ENCODE measurements around the gene INSRR. TPM values are rescaled to one million over a fixed set of nuclear protein-coding genes. Genes with fewer than 3 reads are reported as not detected.

INSRR gene
- total and polyA plus RNA-seq, 3 experiments from 2014 or later: 0.07 TPM; not detected in 2

DNA sequence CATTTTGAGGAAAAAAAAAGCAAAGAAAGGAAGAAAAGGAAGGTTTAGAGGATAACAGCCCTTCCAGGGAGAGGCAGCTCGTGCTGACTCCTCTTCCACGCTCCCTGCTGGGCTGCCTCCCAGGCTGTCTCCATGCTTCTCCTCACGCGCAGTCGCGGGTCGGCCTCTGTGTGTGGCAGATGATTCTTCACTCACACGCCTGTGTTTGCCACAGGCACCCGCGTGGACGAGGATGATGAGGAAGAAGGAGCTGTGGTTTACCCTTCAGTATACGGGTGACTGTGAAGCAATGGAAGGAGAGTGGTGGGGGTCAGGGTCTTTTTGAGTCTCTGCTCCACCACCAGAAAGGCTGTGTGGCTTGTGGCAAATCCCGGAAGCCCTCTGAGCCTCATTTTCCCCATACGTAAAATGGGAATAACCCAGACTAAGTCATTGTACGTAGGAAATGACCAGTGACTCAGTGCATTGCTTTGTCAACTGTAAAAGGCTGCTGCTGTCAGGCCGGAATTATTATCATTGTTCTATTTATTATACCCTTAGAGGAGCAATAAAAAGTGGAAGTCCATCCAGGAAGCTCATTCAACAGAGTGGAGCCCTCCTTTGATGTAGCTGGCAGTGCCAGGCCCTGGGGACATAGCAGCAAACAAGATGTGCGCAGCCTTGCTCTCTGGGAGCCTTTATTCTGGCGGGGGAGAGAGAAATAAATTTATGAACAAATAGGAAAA is 30.4 kb downstream of the INSRR start:
- peak in 1 of 5 donors; percentile 15 for DNase-seq
- H3K27ac ChIP-seq (ENCODE audit: low read depth, low read length): no peak overlapping the region
- no peaks in the 10 kb centered on the region for H3K36me3 ChIP-seq (ENCODE audit: insufficient read depth, low read length)
- H3K4me3 Mint-ChIP-seq: no peak overlapping the region
- H3K27me3 ChIP-seq (ENCODE audit: insufficient read depth, low read length, poor library complexity, severe bottlenecking): no peaks in the 10 kb centered on the region
- H3K4me1 Mint-ChIP-seq: no peaks in the 10 kb centered on the region
- peak overlapping the region in 2 of 8 donors; percentile 43 to 45 for H3K27ac Mint-ChIP-seq
- no peaks in the 10 kb centered on the region for H3K9me3 Mint-ChIP-seq
- peaks cover 11 to 21% of the 10 kb centered on the region in 2 donors for H3K27me3 Mint-ChIP-seq
- ChIA-PET CTCF (interaction anchor here (1.0 to 1.2 kb wide), 3 partner anchors 9 to 33 kb away, joined by 3 read pairs; partner anchors contain the start of gene NTRK1), POLR2A (no interaction called here)
- H3K4me1 ChIP-seq (ENCODE audit: insufficient read depth, low read length): no peaks in the 10 kb centered on the region
- no peaks in the 10 kb centered on the region for H3K36me3 Mint-ChIP-seq
- no peaks in the 10 kb centered on the region for H3K9me3 ChIP-seq (ENCODE audit: low read length)
- no peak overlapping the region for H3K4me3 ChIP-seq (ENCODE audit: low read length)

DNA sequence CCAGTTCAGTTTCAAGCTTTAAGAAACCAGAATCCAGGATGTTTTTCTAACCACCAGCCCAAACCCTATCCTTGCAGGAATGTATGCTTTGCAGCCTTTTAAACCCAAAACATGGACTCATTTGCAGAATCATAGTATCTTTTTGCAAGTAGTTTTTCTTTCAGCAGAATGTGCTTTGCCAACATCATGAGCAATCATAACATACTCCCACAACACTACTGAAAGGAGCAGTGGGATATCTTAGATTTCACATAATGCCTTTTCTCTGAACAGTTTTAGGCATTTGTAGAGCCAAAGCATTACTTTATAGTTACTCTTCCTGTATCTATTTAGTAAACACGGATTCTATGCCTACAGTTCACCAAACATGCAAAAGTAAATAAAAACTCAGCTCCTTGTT is 32.3 kb downstream of the INSRR start:
- Mint-ChIP-seq H3K4me3 (no peak overlapping the region), H3K27me3 (peaks cover 10 to 13% of the 10 kb centered on the region in 2 donors), H3K27ac (no peak overlapping the region), H3K9me3 (no peaks in the 10 kb centered on the region), H3K36me3 (no peaks in the 10 kb centered on the region), H3K4me1 (peaks cover 0 to 10% (median 0%) of the 10 kb centered on the region in 3 donors)
- ChIA-PET CTCF (interaction anchor here (1.2 to 2.9 kb wide), 3 partner anchors 12 to 33 kb away, joined by 4 to 18 read pairs (median 4); no protein-coding TSS in a partner anchor), POLR2A (no interaction called here)
- no peaks in the 10 kb centered on the region for H3K36me3 ChIP-seq (ENCODE audit: insufficient read depth, low read length)
- H3K27me3 ChIP-seq (ENCODE audit: insufficient read depth, low read length, poor library complexity, severe bottlenecking): no peaks in the 10 kb centered on the region
- no peaks in the 10 kb centered on the region for H3K9me3 ChIP-seq (ENCODE audit: low read length)
- no peak overlapping the region for H3K4me3 ChIP-seq (ENCODE audit: low read length)
- no peak for DNase-seq
- H3K27ac ChIP-seq (ENCODE audit: low read depth, low read length): no peak overlapping the region
- H3K4me1 ChIP-seq (ENCODE audit: insufficient read depth, low read length): no peaks in the 10 kb centered on the region

- H3K27ac ChIP-seq (ENCODE audit: low read depth, low read length): no peak overlapping the region
- no peaks in the 10 kb centered on the region for H3K9me3 Mint-ChIP-seq
- no peak overlapping the region for H3K4me3 ChIP-seq (ENCODE audit: low read length)
- peak in 1 of 5 donors; percentile 12 for DNase-seq
- POLR2A ChIA-PET: no interaction called here
- peaks cover 0 to 19% (median 1%) of the 10 kb centered on the region in 3 donors for H3K4me1 Mint-ChIP-seq
- peaks cover 3 to 4% of the 10 kb centered on the region in 2 donors for H3K27me3 Mint-ChIP-seq
- no peaks in the 10 kb centered on the region for H3K4me1 ChIP-seq (ENCODE audit: insufficient read depth, low read length)
- peak overlapping the region in 3 of 8 donors; percentile 32 to 51 (median 33) for H3K27ac Mint-ChIP-seq
- CTCF ChIA-PET: interaction anchor here (0.6 to 1.8 kb wide), 3 partner anchors 9 to 15 kb away, joined by 3 to 11 read pairs (median 6); no protein-coding TSS in a partner anchor
- H3K36me3 Mint-ChIP-seq: no peaks in the 10 kb centered on the region
- H3K9me3 ChIP-seq (ENCODE audit: low read length): no peaks in the 10 kb centered on the region
- H3K4me3 Mint-ChIP-seq: no peak overlapping the region
- H3K27me3 ChIP-seq (ENCODE audit: insufficient read depth, low read length, poor library complexity, severe bottlenecking): no peaks in the 10 kb centered on the region
- no peaks in the 10 kb centered on the region for H3K36me3 ChIP-seq (ENCODE audit: insufficient read depth, low read length)
Measured at GRCh38 chr1:156823210-156823790, 35.6 kb downstream of the INSRR start.

DNA sequence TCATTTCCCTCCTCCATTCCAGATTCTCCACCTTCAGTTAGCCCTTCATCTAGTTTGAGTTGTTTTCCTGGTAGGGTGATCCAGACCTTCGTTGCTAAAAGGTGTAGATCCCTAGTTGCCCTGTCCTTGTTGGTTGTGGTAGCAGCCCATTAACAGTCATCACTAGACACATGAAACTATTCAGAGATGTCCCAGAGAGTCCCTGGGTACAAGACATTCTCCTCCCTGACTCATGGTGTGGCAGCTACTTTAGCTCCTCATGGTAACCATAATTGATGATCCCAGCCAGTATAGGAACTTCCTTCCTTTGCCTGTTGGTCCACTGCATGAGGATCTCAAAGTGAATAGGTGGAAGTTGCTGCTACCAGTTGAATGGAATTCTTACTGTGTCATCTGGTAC is 36.2 kb downstream of the INSRR start:
- Histone ChIP-seq H3K9me3 (ENCODE audit: low read length) (no peaks in the 10 kb centered on the region), H3K27me3 (ENCODE audit: insufficient read depth, low read length, poor library complexity, severe bottlenecking) (no peaks in the 10 kb centered on the region), H3K4me1 (ENCODE audit: insufficient read depth, low read length) (peaks cover 4% of the 10 kb centered on the region), H3K4me3 (ENCODE audit: low read length) (no peak overlapping the region), H3K36me3 (ENCODE audit: insufficient read depth, low read length) (no peaks in the 10 kb centered on the region), H3K27ac (ENCODE audit: low read depth, low read length) (no peak overlapping the region)
- H3K27ac Mint-ChIP-seq: peak overlapping the region in 5 of 8 donors; percentile 28 to 79 (median 62)
- DNase-seq: no peak
- CTCF ChIA-PET: interaction anchor here (0.7 to 2.3 kb wide), 7 partner anchors 9 to 97 kb away, joined by 3 to 11 read pairs (median 4); partner anchors contain the start of gene NTRK1
- peaks cover 0 to 25% (median 1%) of the 10 kb centered on the region in 3 donors for H3K4me1 Mint-ChIP-seq
- H3K27me3 Mint-ChIP-seq: peaks cover 0 to 4% of the 10 kb centered on the region in 2 donors
- H3K9me3 Mint-ChIP-seq: no peaks in the 10 kb centered on the region
- H3K36me3 Mint-ChIP-seq: no peaks in the 10 kb centered on the region
- H3K4me3 Mint-ChIP-seq: peak overlapping the region in 1 of 7 donors; percentile 8
- POLR2A ChIA-PET: interaction anchor here (0.6 to 1.0 kb wide), 2 partner anchors 17 to 91 kb away, joined by 3 to 4 read pairs; no protein-coding TSS in a partner anchor

DNA sequence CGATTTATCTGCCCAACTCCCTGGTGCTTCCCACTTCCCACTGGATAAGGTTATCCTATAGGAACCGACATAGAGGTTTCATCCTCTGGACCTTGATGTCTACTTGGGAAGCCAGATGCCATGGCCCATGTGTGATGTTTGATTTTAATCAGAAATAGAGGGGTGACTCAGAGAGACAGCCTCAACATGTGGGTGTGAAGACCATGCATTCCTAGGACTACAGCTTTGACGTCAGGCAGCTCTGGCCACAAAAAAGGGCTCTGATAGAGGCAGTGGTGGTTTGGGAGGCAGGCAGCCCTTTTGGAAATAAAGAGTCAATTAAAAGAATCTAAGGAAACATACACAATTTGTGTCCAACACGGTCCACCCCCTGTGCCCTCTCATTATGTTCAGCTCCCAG is 37.1 kb downstream of the INSRR start:
- ChIA-PET POLR2A (interaction anchor here (0.7 to 1.0 kb wide), 2 partner anchors 16 to 70 kb away, joined by 3 to 5 read pairs; no protein-coding TSS in a partner anchor), CTCF (interaction anchor here (1.0 to 2.3 kb wide), 5 partner anchors 8 to 96 kb away, joined by 3 to 11 read pairs (median 6); partner anchors contain the start of gene NTRK1)
- Mint-ChIP-seq H3K36me3 (no peaks in the 10 kb centered on the region), H3K27ac (peak overlapping the region in 4 of 8 donors; percentile 7 to 50 (median 31)), H3K9me3 (peaks cover 0 to 3% (median 2%) of the 10 kb centered on the region in 5 donors), H3K4me3 (peak overlapping the region in 1 of 7 donors; percentile 31), H3K27me3 (peaks cover 0 to 8% of the 10 kb centered on the region in 2 donors), H3K4me1 (peaks cover 5 to 33% (median 5%) of the 10 kb centered on the region in 3 donors)
- no peaks in the 10 kb centered on the region for H3K9me3 ChIP-seq (ENCODE audit: low read length)
- peaks cover 13% of the 10 kb centered on the region for H3K4me1 ChIP-seq (ENCODE audit: insufficient read depth, low read length)
- H3K27me3 ChIP-seq (ENCODE audit: insufficient read depth, low read length, poor library complexity, severe bottlenecking): no peaks in the 10 kb centered on the region
- H3K27ac ChIP-seq (ENCODE audit: low read depth, low read length): no peak overlapping the region
- H3K36me3 ChIP-seq (ENCODE audit: insufficient read depth, low read length): no peaks in the 10 kb centered on the region
- H3K4me3 ChIP-seq (ENCODE audit: low read length): no peak overlapping the region
- peak in 1 of 5 donors; percentile 56 for DNase-seq

- POLR2A ChIA-PET: interaction anchor here (0.7 to 2.9 kb wide), 4 partner anchors 14 to 89 kb away, joined by 3 to 15 read pairs (median 4); partner anchors contain the start of genes METTL25B and NTRK1
- H3K4me3 Mint-ChIP-seq: peak within 1 kb of the TSS; percentile 85 to 98 (median 94)
- Histone ChIP-seq H3K4me3 (ENCODE audit: low read length) (peak within 1 kb of the TSS; percentile 68), H3K9me3 (ENCODE audit: low read length) (no peaks in the 10 kb centered on the region), H3K27ac (ENCODE audit: low read depth, low read length) (peak within 1 kb of the TSS; percentile 97), H3K27me3 (ENCODE audit: insufficient read depth, low read length, poor library complexity, severe bottlenecking) (no peaks in the 10 kb centered on the region), H3K4me1 (ENCODE audit: insufficient read depth, low read length) (peaks cover 60% of the 10 kb centered on the region), H3K36me3 (ENCODE audit: insufficient read depth, low read length) (peaks cover 14% of the 10 kb centered on the region)
- H3K27ac Mint-ChIP-seq: peak within 1 kb of the TSS; percentile 99 to 100 (median 99)
- DNase-seq: peak; percentile 94 to 99 (median 98)
- peaks cover 8 to 47% (median 13%) of the 10 kb centered on the region in 3 donors for H3K36me3 Mint-ChIP-seq
- peaks cover 51 to 74% (median 52%) of the 10 kb centered on the region in 3 donors for H3K4me1 Mint-ChIP-seq
- peaks cover 0 to 6% (median 4%) of the 10 kb centered on the region in 5 donors for H3K9me3 Mint-ChIP-seq
- CTCF ChIA-PET: interaction anchor here (1.0 to 3.9 kb wide), 6 partner anchors 15 to 127 kb away, joined by 3 to 14 read pairs (median 8); partner anchors contain the start of gene NTRK1
- H3K27me3 Mint-ChIP-seq: peaks cover 0 to 13% of the 10 kb centered on the region in 2 donors
Measured at GRCh38 chr1:156816561-156817328, 42.2 kb downstream of the INSRR start, which contains the start of gene SH2D2A. Gene SH2D2A (minus strand): TSS chr1:156816848. CDS start chr1:156816708, 140 bp downstream.

GRCh38 chr1:156815961-156816422 is 42.9 kb downstream of the INSRR start:
- Histone ChIP-seq H3K27ac (ENCODE audit: low read depth, low read length) (peak overlapping the region; percentile 97), H3K4me3 (ENCODE audit: low read length) (peak overlapping the region; percentile 68), H3K9me3 (ENCODE audit: low read length) (no peaks in the 10 kb centered on the region), H3K36me3 (ENCODE audit: insufficient read depth, low read length) (peaks cover 18% of the 10 kb centered on the region), H3K4me1 (ENCODE audit: insufficient read depth, low read length) (peaks cover 60% of the 10 kb centered on the region), H3K27me3 (ENCODE audit: insufficient read depth, low read length, poor library complexity, severe bottlenecking) (no peaks in the 10 kb centered on the region)
- Mint-ChIP-seq H3K27me3 (peaks cover 0 to 13% of the 10 kb centered on the region in 2 donors), H3K4me1 (peaks cover 57 to 75% (median 59%) of the 10 kb centered on the region in 3 donors), H3K36me3 (peaks cover 16 to 55% (median 21%) of the 10 kb centered on the region in 3 donors), H3K9me3 (peaks cover 0 to 6% (median 4%) of the 10 kb centered on the region in 5 donors), H3K27ac (peak overlapping the region; percentile 99 to 100 (median 99)), H3K4me3 (peak overlapping the region; percentile 85 to 98 (median 94))
- CTCF ChIA-PET: interaction anchor here (1.0 to 6.5 kb wide), 8 partner anchors 14 to 127 kb away, joined by 3 to 46 read pairs (median 8); partner anchors contain the start of gene NTRK1
- POLR2A ChIA-PET: interaction anchor here (0.7 to 2.9 kb wide), 4 partner anchors 13 to 88 kb away, joined by 3 to 15 read pairs (median 4); partner anchors contain the start of genes METTL25B and NTRK1
- DNase-seq: peak in 2 of 5 donors; percentile 20 to 34

Data from CD8-positive, alpha-beta memory T cell (primary cell).